PFSK-1 (cell line): ENCODE measurements around the gene POU3F1.

Experiments
- FOXP2 ChIP-seq: optimal IDR thresholded peaks from 2 replicates; pipeline ENCODE3; 2011; ENCODE audit warnings: borderline replicate concordance, control low read depth, inconsistent platforms; ENCODE audit not compliant: insufficient read depth; ENCODE audit errors: extremely low read length, extremely low read depth
- POLR2AphosphoS5 ChIP-seq: IDR thresholded peaks from 2 replicates; pipeline ENCODE4 v1.6.1; 2012; ENCODE audit warnings: low read depth, mild to moderate bottlenecking, control low read depth, low read length, moderate library complexity
- SIN3A ChIP-seq: IDR thresholded peaks from 2 replicates; pipeline ENCODE4 v1.6.1; 2012; ENCODE audit warnings: mild to moderate bottlenecking, low read length, moderate library complexity, borderline replicate concordance; ENCODE audit not compliant: insufficient read depth
- TAF1 ChIP-seq: IDR thresholded peaks from 2 replicates; pipeline ENCODE4 v1.6.1; 2012; ENCODE audit warnings: low read length, control low read depth, borderline replicate concordance; ENCODE audit not compliant: insufficient read depth
- TF ChIP-seq, protein P1 (sequence below), 2 experiments: IDR thresholded peaks; 2 replicates each; pipeline versions ENCODE4 v1.6.1 to v1.8.0; 2011 to 2012; ENCODE audit warnings: low read depth in 2 of 2, low read length in 2 of 2, control low read depth in 1 of 2, inconsistent platforms in 1 of 2, mild to moderate bottlenecking in 1 of 2, moderate library complexity in 1 of 2; ENCODE audit not compliant: insufficient read depth in 1 of 2

POU3F1 gene

DNA sequence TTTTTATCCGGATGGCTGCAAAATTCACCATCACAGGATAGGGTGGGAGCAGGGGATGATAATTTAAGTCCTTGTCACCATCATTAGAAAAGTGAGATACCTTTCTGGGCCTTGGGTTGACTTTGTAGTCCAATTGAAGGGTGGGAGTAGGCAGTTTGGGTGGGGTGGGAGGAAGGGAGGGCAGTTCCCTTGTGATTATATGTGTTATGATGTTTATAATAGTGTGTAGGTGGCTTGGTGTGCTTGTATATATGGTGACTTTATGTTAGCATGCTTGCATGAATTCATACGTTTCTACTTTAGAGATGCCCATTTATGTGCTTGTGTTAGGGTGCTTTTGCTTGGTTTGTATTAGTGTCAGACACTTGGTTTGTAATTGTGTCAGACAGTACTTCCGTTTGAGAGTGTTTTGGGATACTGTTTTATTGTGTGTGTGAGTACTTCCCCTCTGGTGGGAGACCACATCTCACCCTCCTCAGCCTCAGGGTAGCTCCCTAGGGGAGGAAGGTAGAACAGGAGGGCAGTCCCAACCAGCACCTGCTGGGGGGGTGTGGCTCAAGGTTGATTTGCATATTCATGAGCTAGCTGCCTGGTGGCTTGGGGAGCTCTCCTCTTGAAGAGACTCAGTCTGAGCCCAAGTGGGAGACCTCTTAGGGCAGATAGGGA, 6.3 kb upstream of the POU3F1 start:
- no peak for TF ChIP-seq TAF1
- TF ChIP-seq POLR2AphosphoS5 = no peak
- TF ChIP-seq FOXP2 = no peak
- TF ChIP-seq SIN3A = no peak
- TF ChIP-seq, protein P1, sequence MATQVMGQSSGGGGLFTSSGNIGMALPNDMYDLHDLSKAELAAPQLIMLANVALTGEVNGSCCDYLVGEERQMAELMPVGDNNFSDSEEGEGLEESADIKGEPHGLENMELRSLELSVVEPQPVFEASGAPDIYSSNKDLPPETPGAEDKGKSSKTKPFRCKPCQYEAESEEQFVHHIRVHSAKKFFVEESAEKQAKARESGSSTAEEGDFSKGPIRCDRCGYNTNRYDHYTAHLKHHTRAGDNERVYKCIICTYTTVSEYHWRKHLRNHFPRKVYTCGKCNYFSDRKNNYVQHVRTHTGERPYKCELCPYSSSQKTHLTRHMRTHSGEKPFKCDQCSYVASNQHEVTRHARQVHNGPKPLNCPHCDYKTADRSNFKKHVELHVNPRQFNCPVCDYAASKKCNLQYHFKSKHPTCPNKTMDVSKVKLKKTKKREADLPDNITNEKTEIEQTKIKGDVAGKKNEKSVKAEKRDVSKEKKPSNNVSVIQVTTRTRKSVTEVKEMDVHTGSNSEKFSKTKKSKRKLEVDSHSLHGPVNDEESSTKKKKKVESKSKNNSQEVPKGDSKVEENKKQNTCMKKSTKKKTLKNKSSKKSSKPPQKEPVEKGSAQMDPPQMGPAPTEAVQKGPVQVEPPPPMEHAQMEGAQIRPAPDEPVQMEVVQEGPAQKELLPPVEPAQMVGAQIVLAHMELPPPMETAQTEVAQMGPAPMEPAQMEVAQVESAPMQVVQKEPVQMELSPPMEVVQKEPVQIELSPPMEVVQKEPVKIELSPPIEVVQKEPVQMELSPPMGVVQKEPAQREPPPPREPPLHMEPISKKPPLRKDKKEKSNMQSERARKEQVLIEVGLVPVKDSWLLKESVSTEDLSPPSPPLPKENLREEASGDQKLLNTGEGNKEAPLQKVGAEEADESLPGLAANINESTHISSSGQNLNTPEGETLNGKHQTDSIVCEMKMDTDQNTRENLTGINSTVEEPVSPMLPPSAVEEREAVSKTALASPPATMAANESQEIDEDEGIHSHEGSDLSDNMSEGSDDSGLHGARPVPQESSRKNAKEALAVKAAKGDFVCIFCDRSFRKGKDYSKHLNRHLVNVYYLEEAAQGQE (IDR thresholded peaks at IDR 0.05; ENCODE audit: insufficient read depth in 1 of 2, low read depth in 2 of 2, low read length in 2 of 2) = no peak

GRCh38 chr1:38051079-38051543, 4.5 kb upstream of the POU3F1 start:
- TF ChIP-seq, protein P1 (IDR thresholded peaks at IDR 0.05; ENCODE audit: insufficient read depth in 1 of 2, low read depth in 2 of 2, low read length in 2 of 2) = no peak
- no peak for TF ChIP-seq SIN3A
- TF ChIP-seq FOXP2 = no peak
- TF ChIP-seq TAF1 = no peak
- no peak for TF ChIP-seq POLR2AphosphoS5

- TF ChIP-seq SIN3A (no peak), TAF1 (no peak), FOXP2 (no peak), POLR2AphosphoS5 (no peak)
- TF ChIP-seq, protein P1 (IDR thresholded peaks at IDR 0.05; ENCODE audit: insufficient read depth in 1 of 2, low read depth in 2 of 2, low read length in 2 of 2) = no peak
Measured at GRCh38 chr1:38050397-38051078, 3.9 kb upstream of the POU3F1 start.

DNA sequence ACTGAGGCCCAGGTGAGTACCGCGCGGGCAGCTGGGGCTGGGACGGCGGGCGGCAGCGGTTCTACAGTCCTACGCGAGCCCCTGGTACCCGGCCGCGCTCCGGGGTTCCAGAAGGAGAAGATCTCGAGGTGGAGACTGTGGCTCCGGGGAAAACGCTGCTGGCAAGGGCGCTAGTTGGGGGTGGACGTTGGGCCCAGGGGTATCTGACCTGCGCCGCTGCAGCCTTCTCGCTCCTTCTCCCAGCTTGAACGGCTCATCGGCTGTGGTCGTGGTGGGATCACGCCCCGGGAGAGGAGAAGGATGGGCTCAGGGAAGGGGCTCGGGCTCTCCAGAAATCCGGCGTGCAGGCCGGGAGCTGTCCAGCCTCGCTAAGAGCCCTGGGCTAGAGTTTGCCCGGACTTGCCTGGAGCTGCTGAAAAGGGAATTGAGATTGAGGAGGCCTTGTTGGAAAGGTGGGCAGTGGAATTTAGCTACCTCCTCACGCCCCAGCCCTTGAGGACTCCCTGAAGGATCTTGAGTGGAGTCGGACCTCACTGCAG, 1.1 kb upstream of the POU3F1 start:
- TF ChIP-seq, protein P1 (IDR thresholded peaks at IDR 0.05; ENCODE audit: insufficient read depth in 1 of 2, low read depth in 2 of 2, low read length in 2 of 2) = peak; percentile 75 to 83
- no peak for TF ChIP-seq POLR2AphosphoS5
